Brain microvascular endothelial cell (primary cell): ENCODE data around the gene PTPRN2.
"Not testable (repeated sequence)": the region's sequence is repeated elsewhere in the genome, so short reads cannot be mapped to it uniquely, and the experiment has no call there.

Source experiments
- DNase-seq: peaks from one replicate; pipeline ENCODE4 v3.0.0-alpha.2; 2020
- H3K27ac ChIP-seq: fragments of 250-450 bp; sonication (Bioruptor Pico); 2 replicates; pipeline ENCODE4 v1.5.1; 2020; ENCODE audit warnings: mild to moderate bottlenecking, moderate library complexity
- H3K27me3 ChIP-seq: fragments of 250-450 bp; sonication (Bioruptor Pico); replicated peaks from 2 replicates; pipeline ENCODE4 v1.5.1; 2020; ENCODE audit warnings: mild to moderate bottlenecking
- H3K36me3 ChIP-seq: fragments of 250-450 bp; sonication (Bioruptor Pico); replicated peaks from 2 replicates; pipeline ENCODE4 v1.5.1; 2020; ENCODE audit warnings: mild to moderate bottlenecking
- H3K4me3 ChIP-seq: 2 replicates; pipeline ENCODE4 v1.5.1; 2011; ENCODE audit warnings: low read depth, mild to moderate bottlenecking, control low read depth, low read length, moderate library complexity
- in situ Hi-C: cut with HindIII; loops from 2 replicates; pipeline ENCODE4 v1.10.0; 2017; ENCODE audit warnings: low sequenced_read_pairs, low pct_ligation_motif_present
- TF ChIP-seq, protein P1 (sequence below): IDR thresholded peaks from 2 replicates; pipeline ENCODE4 v1.5.1; 2011; ENCODE audit warnings: low read depth, mild to moderate bottlenecking, moderate library complexity, low read length, control low read depth, inconsistent platforms; ENCODE audit errors: missing control alignments

PTPRN2 gene

DNA sequence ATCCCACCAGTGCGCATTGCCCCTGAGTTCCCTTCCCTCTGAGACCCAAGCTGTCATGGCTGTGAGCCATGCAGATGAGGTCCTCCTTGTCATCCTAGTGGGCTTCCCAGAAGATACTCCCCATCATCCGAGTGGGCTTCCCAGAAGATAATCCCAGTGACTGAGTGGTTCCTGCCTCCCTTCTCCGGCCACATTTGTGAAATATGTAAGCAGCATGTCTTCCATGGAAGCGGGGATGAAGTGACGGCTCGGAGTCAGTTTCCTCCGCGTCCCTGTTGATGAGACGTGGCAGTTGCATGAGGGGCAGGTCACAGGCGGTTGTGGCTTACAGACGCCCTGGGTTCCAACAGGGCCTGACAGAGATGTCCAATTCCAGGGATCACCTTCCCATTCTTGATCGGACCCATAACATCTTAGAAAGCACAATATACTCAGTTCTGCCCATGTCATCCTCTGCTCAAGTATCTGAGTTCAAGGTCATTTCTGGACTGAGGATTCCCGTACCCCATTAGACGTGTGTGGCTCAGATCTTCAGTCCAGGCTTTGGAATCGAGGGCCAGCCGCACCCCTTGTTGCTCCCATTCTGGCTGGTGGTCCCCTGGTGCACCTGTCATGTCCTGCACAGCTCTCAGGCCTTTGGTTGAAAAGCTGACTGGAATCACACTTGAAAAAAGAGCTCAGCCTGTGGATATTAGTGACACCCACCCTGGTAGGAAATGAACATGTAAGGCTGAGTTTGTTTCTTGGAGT is 166.9 kb downstream of the PTPRN2 start:
- in situ Hi-C loops = no loop called here
- Histone ChIP-seq H3K27ac (no peak overlapping the region), H3K4me3 (no peak overlapping the region), H3K27me3 (no peaks in the 10 kb centered on the region), H3K36me3 (no peaks in the 10 kb centered on the region)
- TF ChIP-seq, protein P1, sequence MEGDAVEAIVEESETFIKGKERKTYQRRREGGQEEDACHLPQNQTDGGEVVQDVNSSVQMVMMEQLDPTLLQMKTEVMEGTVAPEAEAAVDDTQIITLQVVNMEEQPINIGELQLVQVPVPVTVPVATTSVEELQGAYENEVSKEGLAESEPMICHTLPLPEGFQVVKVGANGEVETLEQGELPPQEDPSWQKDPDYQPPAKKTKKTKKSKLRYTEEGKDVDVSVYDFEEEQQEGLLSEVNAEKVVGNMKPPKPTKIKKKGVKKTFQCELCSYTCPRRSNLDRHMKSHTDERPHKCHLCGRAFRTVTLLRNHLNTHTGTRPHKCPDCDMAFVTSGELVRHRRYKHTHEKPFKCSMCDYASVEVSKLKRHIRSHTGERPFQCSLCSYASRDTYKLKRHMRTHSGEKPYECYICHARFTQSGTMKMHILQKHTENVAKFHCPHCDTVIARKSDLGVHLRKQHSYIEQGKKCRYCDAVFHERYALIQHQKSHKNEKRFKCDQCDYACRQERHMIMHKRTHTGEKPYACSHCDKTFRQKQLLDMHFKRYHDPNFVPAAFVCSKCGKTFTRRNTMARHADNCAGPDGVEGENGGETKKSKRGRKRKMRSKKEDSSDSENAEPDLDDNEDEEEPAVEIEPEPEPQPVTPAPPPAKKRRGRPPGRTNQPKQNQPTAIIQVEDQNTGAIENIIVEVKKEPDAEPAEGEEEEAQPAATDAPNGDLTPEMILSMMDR = no peak
- no peak for DNase-seq

DNA sequence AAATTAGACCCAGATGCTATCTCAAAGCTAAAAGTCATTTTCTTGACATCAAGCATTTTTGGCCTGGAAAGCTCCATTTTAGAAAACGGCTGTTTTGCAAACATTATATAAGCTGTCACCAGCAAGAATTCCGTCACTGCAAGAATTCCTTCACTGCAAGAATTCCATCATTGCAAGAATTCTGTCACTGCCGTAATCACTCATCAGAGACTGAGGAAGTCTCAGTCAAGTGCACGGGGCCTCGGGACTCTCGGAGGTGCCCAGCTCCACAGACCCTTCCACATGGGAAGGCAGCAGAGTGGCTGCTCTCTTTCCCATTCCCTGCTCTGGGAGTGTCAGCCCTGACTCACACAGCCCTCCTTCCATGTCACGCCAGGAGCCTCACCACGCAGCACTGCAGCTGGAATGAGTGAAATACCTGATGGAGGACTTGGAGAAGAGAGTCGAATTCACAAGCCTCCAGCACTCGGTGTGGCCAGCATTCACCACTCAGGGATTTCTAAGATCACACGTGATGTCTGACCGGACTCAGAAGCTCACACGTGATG is 168.3 kb downstream of the PTPRN2 start:
- in situ Hi-C loops = no loop called here

DNA sequence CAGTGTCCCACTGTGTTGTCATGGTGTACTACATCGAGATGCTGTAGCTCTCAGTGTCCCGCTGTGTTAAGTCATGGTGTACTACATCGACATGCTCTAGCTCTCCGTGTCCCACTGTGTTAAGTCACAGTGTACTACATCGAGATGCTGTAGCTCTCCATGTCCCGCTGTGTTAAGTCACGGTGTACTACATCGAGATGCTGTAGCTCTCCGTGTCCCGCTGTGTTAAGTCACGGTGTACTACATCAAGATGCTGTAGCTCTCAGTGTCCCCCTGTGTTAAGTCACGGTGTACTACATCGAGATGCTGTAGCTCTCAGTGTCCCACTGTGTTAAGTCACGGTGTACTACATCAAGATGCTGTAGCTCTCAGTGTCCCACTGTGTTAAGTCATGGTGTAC is 169.2 kb downstream of the PTPRN2 start:
- H3K4me3 ChIP-seq, in situ Hi-C loops, DNase-seq, H3K27me3 ChIP-seq, H3K36me3 ChIP-seq, H3K27ac ChIP-seq: not testable (repeated sequence)

More for the DNA sequence above, 168.3 kb downstream of the PTPRN2 start:
- no peak for DNase-seq
- no peak overlapping the region for H3K27ac ChIP-seq
- no peaks in the 10 kb centered on the region for H3K27me3 ChIP-seq
- no peak overlapping the region for H3K4me3 ChIP-seq
- TF ChIP-seq, protein P1 = no peak
- no peaks in the 10 kb centered on the region for H3K36me3 ChIP-seq

DNA sequence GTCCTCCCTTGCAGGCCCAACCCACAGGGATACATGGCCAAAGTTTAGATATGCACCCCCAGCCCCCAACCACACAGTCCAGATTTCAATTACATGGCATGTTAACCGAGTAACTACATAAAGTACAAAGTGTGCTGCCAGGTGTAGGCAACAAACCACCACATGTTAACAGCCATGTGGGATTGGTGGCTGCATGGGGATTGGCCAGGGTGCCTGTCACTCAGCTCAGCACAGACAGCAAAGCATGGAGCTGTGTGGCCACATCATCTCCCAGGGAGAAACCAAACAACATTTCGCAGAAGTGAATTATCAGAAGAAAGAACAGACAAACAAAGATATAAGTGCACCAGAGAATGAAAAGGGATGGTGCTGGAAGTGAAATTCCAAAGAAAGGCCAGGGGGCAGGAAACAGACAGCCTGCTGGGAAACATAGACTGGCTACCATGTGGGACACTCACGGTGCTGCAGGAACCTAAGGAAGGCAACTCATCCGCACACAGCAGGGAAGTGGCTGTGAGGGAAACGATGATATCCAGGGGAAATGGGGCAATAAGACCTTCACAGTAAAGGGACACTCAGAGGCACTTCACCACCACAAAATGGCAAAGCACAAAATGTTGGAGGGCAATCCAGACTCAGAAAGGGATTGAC is 171.2 kb downstream of the PTPRN2 start:
- DNase-seq = no peak
- H3K36me3 ChIP-seq = no peaks in the 10 kb centered on the region
- no peak overlapping the region for H3K27ac ChIP-seq
- TF ChIP-seq, protein P1 = no peak
- no peak overlapping the region for H3K4me3 ChIP-seq
- no peaks in the 10 kb centered on the region for H3K27me3 ChIP-seq
- in situ Hi-C loops = no loop called here

DNA sequence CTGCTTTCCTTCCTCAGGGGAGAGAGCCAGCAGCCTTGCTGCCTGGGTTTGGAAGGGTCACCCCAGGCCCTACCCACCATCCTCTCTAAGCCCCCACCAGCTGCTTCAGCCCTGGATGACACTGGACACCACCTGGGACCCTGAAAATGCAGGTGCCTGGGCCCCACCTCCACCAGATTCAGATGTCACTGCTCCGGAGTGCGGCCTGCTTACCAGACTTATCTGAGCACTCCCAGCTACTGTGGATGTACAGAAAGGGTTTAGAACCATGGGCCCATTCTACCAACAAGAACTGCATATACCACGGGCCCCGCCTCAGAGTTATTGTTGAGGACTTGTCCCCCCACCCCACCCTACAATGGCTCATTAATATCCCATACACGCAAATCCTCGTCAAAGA is 172.3 kb downstream of the PTPRN2 start:
- TF ChIP-seq, protein P1 = no peak
- in situ Hi-C loops = no loop called here
- H3K27me3 ChIP-seq = no peaks in the 10 kb centered on the region
- H3K36me3 ChIP-seq = no peaks in the 10 kb centered on the region
- H3K27ac ChIP-seq = no peak overlapping the region
- no peak for DNase-seq
- H3K4me3 ChIP-seq = no peak overlapping the region

DNA sequence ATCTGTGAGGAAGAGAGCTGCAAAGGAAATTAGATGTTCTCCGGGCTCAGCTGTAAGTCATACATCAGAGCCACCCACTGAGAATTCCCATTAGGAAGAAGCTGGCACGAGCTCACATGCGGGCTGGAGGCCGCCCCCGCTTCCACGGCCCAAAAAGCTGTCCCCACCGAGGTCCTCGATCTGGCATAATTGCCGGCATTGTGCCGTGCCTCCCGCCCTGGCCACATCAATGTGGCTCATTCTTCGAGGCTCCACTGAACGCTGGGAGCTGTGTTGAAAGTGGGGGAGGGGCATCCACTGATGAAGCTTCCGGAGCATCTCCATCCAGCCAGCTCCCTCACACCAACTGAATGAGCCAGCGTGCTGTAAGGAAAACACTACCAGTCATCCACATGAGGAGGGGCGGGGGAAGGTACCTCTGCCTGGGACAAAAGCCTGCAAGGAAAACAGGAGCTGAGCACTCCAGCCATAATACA is 173.1 kb downstream of the PTPRN2 start:
- no peaks in the 10 kb centered on the region for H3K27me3 ChIP-seq
- TF ChIP-seq, protein P1 = no peak
- DNase-seq = peak; percentile 42
- H3K27ac ChIP-seq = no peak overlapping the region
- in situ Hi-C loops = no loop called here
- H3K36me3 ChIP-seq = no peaks in the 10 kb centered on the region
- H3K4me3 ChIP-seq = no peak overlapping the region
